ENCODE results near the gene PTK6.
"Not testable (repeated sequence)": the region's sequence is repeated elsewhere in the genome, so short reads cannot be mapped to it uniquely, and the experiment has no call there.

The PTK6 gene

GRCh38 chr20:63493563-63494020, 43.6 kb downstream of the PTK6 start:
- DNase-seq: no peak

GRCh38 chr20:63492982-63493381, 44.2 kb downstream of the PTK6 start:
- no peak for DNase-seq

GRCh38 chr20:63492518-63492917, 44.7 kb downstream of the PTK6 start:
- DNase-seq: no peak

- no peak for DNase-seq
These were observed 45.4 kb downstream of the PTK6 start for GRCh38 chr20:63491635-63492230.

- no peak for DNase-seq
These were observed 46.1 kb downstream of the PTK6 start for GRCh38 chr20:63491078-63491477.

GRCh38 chr20:63490416-63490815, 46.8 kb downstream of the PTK6 start:
- DNase-seq: no peak

GRCh38 chr20:63488315-63489251, 48.6 kb downstream of the PTK6 start:
- no peak for DNase-seq

GRCh38 chr20:63487781-63488241, 49.4 kb downstream of the PTK6 start:
- DNase-seq: no peak

GRCh38 chr20:63487116-63487764, 49.9 kb downstream of the PTK6 start:
- no peak for DNase-seq

- no peak for DNase-seq
These were observed 50.8 kb downstream of the PTK6 start for GRCh38 chr20:63486300-63486855.

GRCh38 chr20:63484651-63485403, 52.3 kb downstream of the PTK6 start:
- no peak for DNase-seq

- DNase-seq: no peak
These were observed 52.9 kb downstream of the PTK6 start for GRCh38 chr20:63484236-63484635.

- DNase-seq: no peak
These were observed 53.3 kb downstream of the PTK6 start for GRCh38 chr20:63483834-63484233.

- DNase-seq: no peak
These were observed 55.1 kb downstream of the PTK6 start for GRCh38 chr20:63482021-63482587.

GRCh38 chr20:63481503-63481902, 55.7 kb downstream of the PTK6 start:
- no peak for DNase-seq

GRCh38 chr20:63479695-63480419, 57.3 kb downstream of the PTK6 start:
- DNase-seq: not testable (repeated sequence)

GRCh38 chr20:63478346-63479302, 58.6 kb downstream of the PTK6 start:
- no peak for DNase-seq

All from C1 segment of cervical spinal cord (tissue), 14 donors.